Duodenal mucosa (tissue), 2 donors: ENCODE results near the gene ASPHD1.

Experiments
- H3K27ac ChIP-seq: one replicate; pipeline ENCODE4 v1.7.0; 2013; ENCODE audit warnings: low read depth, low read length
- H3K27me3 ChIP-seq, 2 donors: one replicate each; pipeline ENCODE4 v1.7.0; 2013; ENCODE audit warnings: low read length in 2 of 2, control low read depth in 1 of 2; ENCODE audit not compliant: insufficient read depth in 2 of 2, control insufficient read depth in 1 of 2
- H3K36me3 ChIP-seq, 2 donors: one replicate each; pipeline ENCODE4 v1.7.0; 2013; ENCODE audit warnings: low read length in 2 of 2, control low read depth in 1 of 2; ENCODE audit not compliant: insufficient read depth in 2 of 2, control insufficient read depth in 1 of 2
- H3K4me1 ChIP-seq, 2 donors: one replicate each; pipeline ENCODE4 v1.7.0; 2013; ENCODE audit warnings: low read length in 2 of 2, control low read depth in 1 of 2; ENCODE audit not compliant: insufficient read depth in 2 of 2, control insufficient read depth in 1 of 2
- H3K4me3 ChIP-seq, 2 donors: one replicate each; pipeline ENCODE4 v1.7.0; 2013; ENCODE audit warnings: low read length in 2 of 2, low read depth in 1 of 2
- H3K9ac ChIP-seq, 2 donors: one replicate each; pipeline ENCODE4 v1.7.0; 2013; ENCODE audit warnings: low read length in 2 of 2, low read depth in 1 of 2
- H3K9me3 ChIP-seq, 2 donors: one replicate each; pipeline ENCODE4 v1.7.0; 2013; ENCODE audit warnings: low read length in 2 of 2, control low read depth in 1 of 2; ENCODE audit not compliant: control insufficient read depth in 1 of 2

The ASPHD1 gene

GRCh38 chr16:29896841-29897240 is 3.4 kb upstream of the ASPHD1 start:
- H3K27ac ChIP-seq: no peak overlapping the region
- H3K4me1 ChIP-seq: peaks cover 20 to 21% of the 10 kb centered on the region in 2 donors
- H3K27me3 ChIP-seq: peaks cover 8 to 9% of the 10 kb centered on the region in 2 donors

GRCh38 chr16:29897333-29897732 is 3.0 kb upstream of the ASPHD1 start:
- Histone ChIP-seq H3K9ac (no peak overlapping the region), H3K36me3 (no peaks in the 10 kb centered on the region), H3K4me1 (peaks cover 15 to 16% of the 10 kb centered on the region in 2 donors), H3K4me3 (no peak overlapping the region), H3K9me3 (no peaks in the 10 kb centered on the region), H3K27me3 (peaks cover 8 to 9% of the 10 kb centered on the region in 2 donors), H3K27ac (no peak overlapping the region)

More at GRCh38 chr16:29896841-29897240, 3.4 kb upstream of the ASPHD1 start:
- no peaks in the 10 kb centered on the region for H3K9me3 ChIP-seq
- no peak overlapping the region for H3K4me3 ChIP-seq
- no peak overlapping the region for H3K9ac ChIP-seq
- no peaks in the 10 kb centered on the region for H3K36me3 ChIP-seq

GRCh38 chr16:29898135-29898803 is 2.0 kb upstream of the ASPHD1 start:
- peak overlapping the region in 1 of 2 donors; percentile 48 for H3K9ac ChIP-seq

GRCh38 chr16:29898804-29899515 is 1.3 kb upstream of the ASPHD1 start:
- H3K27ac ChIP-seq: no peak overlapping the region
- peaks cover 10 to 12% of the 10 kb centered on the region in 2 donors for H3K4me1 ChIP-seq
- no peaks in the 10 kb centered on the region for H3K9me3 ChIP-seq
- peak overlapping the region; percentile 48 to 51 for H3K9ac ChIP-seq
- peaks cover 8 to 9% of the 10 kb centered on the region in 2 donors for H3K27me3 ChIP-seq
- peak overlapping the region; percentile 28 to 60 for H3K4me3 ChIP-seq
- H3K36me3 ChIP-seq: no peaks in the 10 kb centered on the region

More at GRCh38 chr16:29898135-29898803, 2.0 kb upstream of the ASPHD1 start:
- H3K4me1 ChIP-seq: peaks cover 10 to 12% of the 10 kb centered on the region in 2 donors
- no peak overlapping the region for H3K27ac ChIP-seq
- H3K27me3 ChIP-seq: peaks cover 8 to 9% of the 10 kb centered on the region in 2 donors
- no peaks in the 10 kb centered on the region for H3K9me3 ChIP-seq
- no peaks in the 10 kb centered on the region for H3K36me3 ChIP-seq
- peak overlapping the region; percentile 16 to 60 for H3K4me3 ChIP-seq

- Histone ChIP-seq H3K4me1 (peaks cover 10 to 12% of the 10 kb centered on the region in 2 donors), H3K9me3 (no peaks in the 10 kb centered on the region), H3K36me3 (no peaks in the 10 kb centered on the region), H3K27ac (peak within 1 kb of the TSS; percentile 50), H3K4me3 (peak within 1 kb of the TSS; percentile 73 to 76), H3K27me3 (peaks cover 8 to 9% of the 10 kb centered on the region in 2 donors), H3K9ac (peak within 1 kb of the TSS; percentile 48 to 51)
Measured at GRCh38 chr16:29899516-29900101, 679 bp upstream of the ASPHD1 start, which contains the start of gene SEZ6L2. SEZ6L2 (minus strand) TSS chr16:29899550; CDS start chr16:29899019, 531 bp downstream.

- Histone ChIP-seq H3K27me3 (peaks cover 8 to 9% of the 10 kb centered on the region in 2 donors), H3K27ac (no peak overlapping the region)
Measured at GRCh38 chr16:29900888-29901606, 759 bp downstream of the ASPHD1 start.

GRCh38 chr16:29901607-29901945 is 1.3 kb downstream of the ASPHD1 start:
- H3K27me3 ChIP-seq: peaks cover 8 to 9% of the 10 kb centered on the region in 2 donors
- peaks cover 0 to 2% of the 10 kb centered on the region in 2 donors for H3K36me3 ChIP-seq
- no peak overlapping the region for H3K27ac ChIP-seq
- no peak overlapping the region for H3K4me3 ChIP-seq
- H3K4me1 ChIP-seq: peaks cover 10 to 12% of the 10 kb centered on the region in 2 donors
- H3K9me3 ChIP-seq: no peaks in the 10 kb centered on the region
- H3K9ac ChIP-seq: peak overlapping the region in 1 of 2 donors; percentile 43

More at GRCh38 chr16:29900888-29901606, 759 bp downstream of the ASPHD1 start:
- Histone ChIP-seq H3K4me3 (peak overlapping the region; percentile 73 to 76), H3K9ac (peak overlapping the region; percentile 43 to 51), H3K9me3 (no peaks in the 10 kb centered on the region), H3K4me1 (peaks cover 10 to 12% of the 10 kb centered on the region in 2 donors), H3K36me3 (no peaks in the 10 kb centered on the region)

GRCh38 chr16:29903590-29903989 is 3.3 kb downstream of the ASPHD1 start:
- Histone ChIP-seq H3K36me3 (peaks cover 0 to 5% of the 10 kb centered on the region in 2 donors), H3K27ac (no peak overlapping the region), H3K9me3 (no peaks in the 10 kb centered on the region)

GRCh38 chr16:29904947-29905346 is 4.7 kb downstream of the ASPHD1 start:
- no peaks in the 10 kb centered on the region for H3K27me3 ChIP-seq
- no peak overlapping the region for H3K9ac ChIP-seq
- no peak overlapping the region for H3K27ac ChIP-seq
- peaks cover 0 to 9% of the 10 kb centered on the region in 2 donors for H3K36me3 ChIP-seq
- H3K4me1 ChIP-seq: peaks cover 3 to 6% of the 10 kb centered on the region in 2 donors
- H3K4me3 ChIP-seq: no peak overlapping the region
- H3K9me3 ChIP-seq: no peaks in the 10 kb centered on the region

More at GRCh38 chr16:29903590-29903989, 3.3 kb downstream of the ASPHD1 start:
- Histone ChIP-seq H3K4me3 (no peak overlapping the region), H3K9ac (no peak overlapping the region), H3K4me1 (peaks cover 10% of the 10 kb centered on the region in 2 donors), H3K27me3 (peaks cover 0 to 4% of the 10 kb centered on the region in 2 donors)
